HepG2 (cell line): ENCODE results near the gene CTU2. TPM values are rescaled to one million over a fixed set of nuclear protein-coding genes. Genes with fewer than 3 reads are reported as not detected.

Experiments used
- AGO2 ChIP-seq: fragments of 200-400 bp; formaldehyde crosslinking; optimal IDR thresholded peaks from 2 replicates; pipeline ENCODE3; 2017; ENCODE audit warnings: mild to moderate bottlenecking, low read depth, low read length, moderate library complexity
- ARID3A ChIP-seq: IDR thresholded peaks from 2 replicates; pipeline ENCODE4 v1.6.1; 2012; ENCODE audit warnings: low read depth, low read length, improper control_type of control experiment
- FOXA3 ChIP-seq: IDR thresholded peaks from 2 replicates; pipeline ENCODE4 v1.6.1; 2016; ENCODE audit warnings: missing genetic modification reagents, missing compliant biosample characterization
- FUBP1 ChIP-seq: sonication (generic); formaldehyde crosslinking; IDR thresholded peaks from 2 replicates; pipeline ENCODE4 v1.5.1; 2020; ENCODE audit warnings: missing genetic modification reagents, mild to moderate bottlenecking, borderline replicate concordance
- HMG20B ChIP-seq: conservative IDR thresholded peaks from 2 replicates; pipeline ENCODE4 v1.6.1; 2016; ENCODE audit warnings: missing genetic modification reagents, missing compliant biosample characterization
- HNRNPL ChIP-seq: fragments of 200-400 bp; formaldehyde crosslinking; IDR thresholded peaks from 2 replicates; pipeline ENCODE4 v1.6.1; 2017; ENCODE audit warnings: mild to moderate bottlenecking, low read depth, low read length
- KDM2A ChIP-seq: sonication (generic); formaldehyde crosslinking; IDR thresholded peaks from 2 replicates; pipeline ENCODE4 v1.4.0; 2020; ENCODE audit warnings: low read depth, missing genetic modification reagents, borderline replicate concordance
- MAX ChIP-seq: IDR thresholded peaks from 2 replicates; pipeline ENCODE4 v1.6.1; 2012; ENCODE audit warnings: inconsistent platforms
- MXD3 ChIP-seq: IDR thresholded peaks from 2 replicates; pipeline ENCODE4 v1.6.1; 2016; ENCODE audit warnings: mild to moderate bottlenecking, missing biosample characterization, missing genetic modification reagents
- SNAI1 ChIP-seq: sonication (generic); formaldehyde crosslinking; IDR thresholded peaks from 2 replicates; pipeline ENCODE4 v1.5.0; 2020; ENCODE audit warnings: mild to moderate bottlenecking, missing genetic modification reagents, borderline replicate concordance
- TEF ChIP-seq: sonication (generic); formaldehyde crosslinking; IDR thresholded peaks from 2 replicates; pipeline ENCODE4 v1.5.0; 2020; ENCODE audit warnings: missing genetic modification reagents
- TFDP1 ChIP-seq: IDR thresholded peaks from 2 replicates; pipeline ENCODE4 v1.6.1; 2016; ENCODE audit warnings: missing compliant biosample characterization, missing genetic modification reagents, borderline replicate concordance
- ZBTB33 ChIP-seq: sonication (generic); formaldehyde crosslinking; IDR thresholded peaks from 2 replicates; pipeline ENCODE4 v1.4.0; 2020; ENCODE audit warnings: missing genetic modification reagents
- ZHX1 ChIP-seq: sonication (generic); formaldehyde crosslinking; IDR thresholded peaks from 2 replicates; pipeline ENCODE4 v1.8.1; 2022; ENCODE audit warnings: low read depth, mild to moderate bottlenecking, missing genetic modification reagents
- polyA plus RNA-seq, 8 experiments: library from polyadenylated mRNA; depleted of rRNA in 3 of 8; stranded (reverse) in 7 of 8; unstranded in 1 of 8; fragments of >200 nt; fragmentation: Illumina TruSeq in 4 of 8; extraction: Trizol in 4 of 8; gene quantifications; 2 replicates each; pipeline versions ENCODE4 v1.2.1 to v1.2.3, GENCODE V29; 2011 to 2016; ENCODE audit warnings: low read depth in 4 of 8, missing spikeins in 1 of 8, mixed read lengths in 1 of 8; ENCODE audit not compliant: insufficient read depth in 1 of 8
- total RNA-seq, 5 experiments: library from RNA; depleted of rRNA; stranded (reverse); fragments of >200 nt; fragmentation: Illumina TruSeq; extraction: Trizol; gene quantifications; 2 replicates each; pipeline ENCODE4 v1.2.3, GENCODE V29; 2016; ENCODE audit warnings: low read depth in 1 of 5

The CTU2 gene
- total and polyA plus RNA-seq, 2 of the 13 experiments (the other 11 are each of a cell fraction or from before 2014, with no cell fraction given) = 13.3 to 21.9 TPM

- TF ChIP-seq TFDP1 (CRISPR knock-in tag) = no peak
- TF ChIP-seq KDM2A (CRISPR knock-in tag) = peak; percentile 53; the same call in 1 of the 2 replicates
- no peak for TF ChIP-seq ARID3A
- TF ChIP-seq FUBP1 (CRISPR knock-in tag) = no peak
- TF ChIP-seq ZHX1 (CRISPR knock-in tag) = no peak
- no peak for TF ChIP-seq FOXA3 (CRISPR knock-in tag)
- TF ChIP-seq ZBTB33 (CRISPR knock-in tag) = peak; percentile 66
- TF ChIP-seq AGO2 = peak; percentile 53
- no peak for TF ChIP-seq HMG20B (CRISPR knock-in tag)
- no peak for TF ChIP-seq MAX
- no peak for TF ChIP-seq SNAI1
- TF ChIP-seq MXD3 (CRISPR knock-in tag) = no peak
- TF ChIP-seq HNRNPL = peak; percentile 73; the same call in 1 of the 2 replicates
- no peak for TF ChIP-seq TEF
Measured at GRCh38 chr16:88695218-88695617, 11.1 kb upstream of the CTU2 start (continued).
